Panc1 (cell line): ENCODE results near the gene CCNJL. TPM values are rescaled to one million over a fixed set of nuclear protein-coding genes. Genes with fewer than 3 reads are reported as not detected.

Experiments
- ATAC-seq: fragments of 200-7000 bp; cut with Tn5 transposase; 2 replicates; pipeline ENCODE4 v1.9.1; 2020; ENCODE audit warnings: mild to moderate bottlenecking, moderate library complexity
- BruUV-seq: library from RNA; stranded (reverse); fragments of 400-500 nt; replicated peaks from 2 replicates; lab custom pipeline; 2021; lab: Mats Ljungman, UMichigan
- CTCF ChIA-PET: fragments of 300-600 bp; sonication (Branson Sonifier 250); formaldehyde crosslinking; loops from one replicate; lab custom pipeline; 2022; ENCODE audit warnings: antibody characterized with exemption; lab: Charles Lee
- POLR2A ChIA-PET: fragments of 300-600 bp; sonication (Branson Sonifier 250); formaldehyde crosslinking; loops from one replicate; lab custom pipeline; 2022; ENCODE audit warnings: antibody characterized with exemption; lab: Charles Lee
- DNase-seq: peaks from one replicate; pipeline ENCODE4 v3.0.0-alpha.2; 2010; ENCODE audit warnings: low read depth, low spot score
- H3K27ac ChIP-seq: 2 replicates; pipeline ENCODE4 v1.5.1; 2011; ENCODE audit warnings: mild to moderate bottlenecking, low read length, inconsistent platforms
- H3K27me3 ChIP-seq: fragments of 200-500 bp; sonication (Bioruptor generic); 2 replicates; pipeline ENCODE4 v1.6.0; 2014; ENCODE audit warnings: low read length, inconsistent platforms; ENCODE audit not compliant: control insufficient read depth, insufficient read depth
- H3K36me3 ChIP-seq: fragments of 200-500 bp; sonication (Bioruptor generic); 2 replicates; pipeline ENCODE4 v1.5.1; 2014; ENCODE audit warnings: inconsistent platforms, mild to moderate bottlenecking, low read length, moderate library complexity; ENCODE audit not compliant: control insufficient read depth, insufficient read depth
- H3K4me1 ChIP-seq: 2 replicates; pipeline ENCODE4 v1.5.1; 2011; ENCODE audit warnings: inconsistent platforms, mild to moderate bottlenecking, low read length, moderate library complexity; ENCODE audit not compliant: control insufficient read depth, insufficient read depth
- H3K4me3 ChIP-seq, 2 experiments: 2 replicates each; pipeline ENCODE4 v1.5.1; 2011 to 2012; ENCODE audit warnings: low read depth in 2 of 2, low read length in 2 of 2, mild to moderate bottlenecking in 2 of 2, inconsistent platforms in 1 of 2, moderate library complexity in 1 of 2
- H3K9me3 ChIP-seq: fragments of 200-500 bp; sonication (Bioruptor generic); 2 replicates; pipeline ENCODE4 v1.5.1; 2014; ENCODE audit warnings: low read depth, mild to moderate bottlenecking, inconsistent platforms, low read length, moderate library complexity; ENCODE audit not compliant: control insufficient read depth, insufficient read depth
- CTCF ChIP-seq: fragments of 450-650 bp; IDR thresholded peaks from 2 replicates; pipeline ENCODE4 v1.5.1; 2017; ENCODE audit warnings: mild to moderate bottlenecking
- POLR2AphosphoS5 ChIP-seq: IDR thresholded peaks from 2 replicates; pipeline ENCODE4 v1.6.1; 2012; ENCODE audit warnings: mild to moderate bottlenecking, low read depth, low read length, moderate library complexity
- REST ChIP-seq, 2 experiments: IDR thresholded peaks; 2 replicates each; pipeline ENCODE4 v1.6.1; 2011 to 2012; ENCODE audit warnings: low read depth in 2 of 2, control low read depth in 1 of 2, low read length in 1 of 2, mild to moderate bottlenecking in 1 of 2, moderate library complexity in 1 of 2; ENCODE audit not compliant: insufficient read depth in 1 of 2
- SIN3A ChIP-seq: IDR thresholded peaks from 2 replicates; pipeline ENCODE4 v1.6.1; 2012; ENCODE audit warnings: low read depth, mild to moderate bottlenecking, low read length, moderate library complexity, borderline replicate concordance; ENCODE audit not compliant: insufficient read depth
- TCF7L2 ChIP-seq: IDR thresholded peaks from 2 replicates; pipeline ENCODE4 v1.6.1; 2011; ENCODE audit warnings: mild to moderate bottlenecking, low read depth, low read length, inconsistent platforms
- in situ Hi-C: cut with HindIII; loops from 2 replicates; pipeline ENCODE4 v1.10.0; 2016; ENCODE audit warnings: low sequenced_read_pairs, low pct_unique_long_range_greater_than_20kb
- intact Hi-C: fragments of 100-400 bp; cut with micrococcal nuclease; formaldehyde crosslinking; loops from one replicate; pipeline ENCODE4 v1.10.0; 2022; ENCODE audit not compliant: unreplicated experiment
- total RNA-seq: library from RNA; stranded (reverse); gene quantifications from one replicate; pipeline ENCODE4 v1.2.1, GENCODE V29; 2021; ENCODE audit not compliant: unreplicated experiment

The CCNJL gene
- total RNA-seq, 1 experiment from 2014 or later: 35.0 TPM

GRCh38 chr5:160211352-160211751 is 101.0 kb downstream of the CCNJL start:
- no peaks in the 10 kb centered on the region for H3K36me3 ChIP-seq
- DNase-seq (no peak), ATAC-seq (no peak)
- CTCF ChIA-PET: interaction anchor here (0.7 kb wide), 1 partner anchor 157 kb away, joined by 6 read pairs; no protein-coding TSS in a partner anchor
- in situ Hi-C loops: no loop called here
- no TSS peak for BruUV-seq
- no peaks in the 10 kb centered on the region for H3K27me3 ChIP-seq
- H3K4me3 ChIP-seq: no peak overlapping the region
- H3K4me1 ChIP-seq: no peaks in the 10 kb centered on the region
- no peak overlapping the region for H3K27ac ChIP-seq
- no peaks in the 10 kb centered on the region for H3K9me3 ChIP-seq
- POLR2A ChIA-PET: interaction anchor here (0.8 kb wide), 1 partner anchor 10 kb away, joined by 3 read pairs; no protein-coding TSS in a partner anchor
- intact Hi-C loops: no loop called here
- TF ChIP-seq POLR2AphosphoS5: no peak
- TF ChIP-seq SIN3A: no peak
- no peak for TF ChIP-seq TCF7L2
- TF ChIP-seq CTCF: no peak
- TF ChIP-seq REST (IDR thresholded peaks at IDR 0.05; ENCODE audit: insufficient read depth in 1 of 2, low read depth in 2 of 2, low read length in 1 of 2): no peak

GRCh38 chr5:160210606-160211005 is 101.8 kb downstream of the CCNJL start:
- intact Hi-C loops: no loop called here
- Histone ChIP-seq H3K27me3 (no peaks in the 10 kb centered on the region), H3K4me1 (no peaks in the 10 kb centered on the region), H3K36me3 (no peaks in the 10 kb centered on the region), H3K4me3 (no peak overlapping the region), H3K27ac (no peak overlapping the region), H3K9me3 (no peaks in the 10 kb centered on the region)
- no peak for ATAC-seq
- in situ Hi-C loops: no loop called here
- BruUV-seq: no TSS peak
- DNase-seq: no peak
- ChIA-PET POLR2A (no interaction called here), CTCF (no interaction called here)
- TF ChIP-seq REST (IDR thresholded peaks at IDR 0.05; ENCODE audit: insufficient read depth in 1 of 2, low read depth in 2 of 2, low read length in 1 of 2) (no peak), POLR2AphosphoS5 (no peak), TCF7L2 (no peak), CTCF (no peak), SIN3A (no peak)
